NT2/D1 (cell line): ENCODE measurements around the gene AADACL3.

Experiments used
- DNase-seq: peaks from one replicate; pipeline ENCODE4 v3.0.0-alpha.2; 2011; ENCODE audit warnings: low read depth, low spot score
- H3K27me3 ChIP-seq: 2 replicates; pipeline ENCODE4 v1.6.0; 2011; ENCODE audit warnings: mild to moderate bottlenecking; ENCODE audit not compliant: insufficient read length, insufficient read depth
- H3K36me3 ChIP-seq: 2 replicates; pipeline ENCODE4 v1.6.1; 2011; ENCODE audit warnings: mild to moderate bottlenecking, low read length, mixed read lengths; ENCODE audit not compliant: insufficient read depth, insufficient read length
- H3K4me1 ChIP-seq: 2 replicates; pipeline ENCODE4 v1.5.1; 2011; ENCODE audit not compliant: insufficient read depth, insufficient read length
- H3K4me3 ChIP-seq: 2 replicates; pipeline ENCODE4 v1.5.1; 2011; ENCODE audit warnings: low read depth; ENCODE audit not compliant: insufficient read length
- H3K9ac ChIP-seq: 2 replicates; pipeline ENCODE4 v1.6.0; 2011; ENCODE audit warnings: low read depth; ENCODE audit not compliant: insufficient read length
- H3K9me3 ChIP-seq: 2 replicates; pipeline ENCODE4 v1.5.1; 2011; ENCODE audit warnings: mild to moderate bottlenecking, low read length; ENCODE audit not compliant: insufficient read depth
- SUZ12 ChIP-seq: IDR thresholded peaks from 2 replicates; pipeline ENCODE4 v1.6.1; 2011; ENCODE audit not compliant: insufficient read length, insufficient read depth; ENCODE audit errors: extremely low read depth
- YY1 ChIP-seq: IDR thresholded peaks from 2 replicates; pipeline ENCODE4 v1.6.1; 2011; ENCODE audit not compliant: insufficient read length, insufficient read depth
- ZNF274 ChIP-seq: IDR thresholded peaks from 2 replicates; pipeline ENCODE4 v1.6.1; 2011; ENCODE audit warnings: mild to moderate bottlenecking, low read depth, low read length

The AADACL3 gene

GRCh38 chr1:12690156-12690555 lies 25.8 kb upstream of the AADACL3 start:
- TF ChIP-seq ZNF274 (no peak), SUZ12 (no peak), YY1 (no peak)
- H3K4me1 ChIP-seq, result no peaks in the 10 kb centered on the region
- no peak for DNase-seq
- no peaks in the 10 kb centered on the region for H3K36me3 ChIP-seq
- no peaks in the 10 kb centered on the region for H3K27me3 ChIP-seq
- no peak overlapping the region for H3K9ac ChIP-seq
- H3K9me3 ChIP-seq, result no peaks in the 10 kb centered on the region
- no peak overlapping the region for H3K4me3 ChIP-seq

GRCh38 chr1:12692967-12693782 lies 22.7 kb upstream of the AADACL3 start:
- H3K27me3 ChIP-seq, result no peaks in the 10 kb centered on the region
- no peaks in the 10 kb centered on the region for H3K4me1 ChIP-seq
- no peak for TF ChIP-seq ZNF274
- TF ChIP-seq SUZ12, result no peak
- no peak for TF ChIP-seq YY1
- DNase-seq, result no peak
- H3K36me3 ChIP-seq, result no peaks in the 10 kb centered on the region
- no peak overlapping the region for H3K4me3 ChIP-seq
- no peak overlapping the region for H3K9ac ChIP-seq
- H3K9me3 ChIP-seq, result no peaks in the 10 kb centered on the region

GRCh38 chr1:12696658-12697057 lies 19.3 kb upstream of the AADACL3 start:
- H3K9me3 ChIP-seq, result no peaks in the 10 kb centered on the region
- TF ChIP-seq SUZ12 (no peak), YY1 (no peak), ZNF274 (no peak)
- DNase-seq, result no peak
- H3K9ac ChIP-seq, result no peak overlapping the region
- no peak overlapping the region for H3K4me3 ChIP-seq
- H3K36me3 ChIP-seq, result no peaks in the 10 kb centered on the region
- H3K4me1 ChIP-seq, result no peaks in the 10 kb centered on the region
- H3K27me3 ChIP-seq, result no peaks in the 10 kb centered on the region

GRCh38 chr1:12697397-12697796 lies 18.5 kb upstream of the AADACL3 start:
- Histone ChIP-seq H3K9me3 (peaks cover 1% of the 10 kb centered on the region; the same call in 1 of the 2 replicates), H3K4me1 (no peaks in the 10 kb centered on the region), H3K4me3 (no peak overlapping the region), H3K36me3 (no peaks in the 10 kb centered on the region), H3K9ac (no peak overlapping the region), H3K27me3 (no peaks in the 10 kb centered on the region)
- no peak for DNase-seq
- TF ChIP-seq SUZ12, result no peak

- no peak for TF ChIP-seq SUZ12
- no peak for TF ChIP-seq YY1
- TF ChIP-seq ZNF274, result no peak
- peaks cover 32% of the 10 kb centered on the region; the same call in 1 of the 2 replicates for H3K9me3 ChIP-seq
- no peaks in the 10 kb centered on the region for H3K27me3 ChIP-seq
- H3K4me1 ChIP-seq, result no peaks in the 10 kb centered on the region
- no peaks in the 10 kb centered on the region for H3K36me3 ChIP-seq
- no peak for DNase-seq
- H3K9ac ChIP-seq, result no peak overlapping the region
- H3K4me3 ChIP-seq, result no peak overlapping the region
Measured at GRCh38 chr1:12703821-12704451, 12.0 kb upstream of the AADACL3 start.

GRCh38 chr1:12706061-12706460 lies 9.8 kb upstream of the AADACL3 start:
- Histone ChIP-seq H3K9me3 (peaks cover 41% of the 10 kb centered on the region; the same call in 1 of the 2 replicates), H3K36me3 (no peaks in the 10 kb centered on the region), H3K9ac (no peak overlapping the region), H3K27me3 (no peaks in the 10 kb centered on the region), H3K4me1 (no peaks in the 10 kb centered on the region), H3K4me3 (no peak overlapping the region)
- no peak for DNase-seq
- TF ChIP-seq ZNF274, result no peak
- no peak for TF ChIP-seq YY1
- no peak for TF ChIP-seq SUZ12

- Histone ChIP-seq H3K9ac (no peak overlapping the region), H3K4me1 (no peaks in the 10 kb centered on the region), H3K36me3 (no peaks in the 10 kb centered on the region), H3K9me3 (peaks cover 28% of the 10 kb centered on the region; the same call in 1 of the 2 replicates), H3K4me3 (no peak overlapping the region), H3K27me3 (no peaks in the 10 kb centered on the region)
- DNase-seq, result no peak
- TF ChIP-seq YY1, result no peak
- no peak for TF ChIP-seq ZNF274
- no peak for TF ChIP-seq SUZ12
Measured at GRCh38 chr1:12708396-12709090, 7.4 kb upstream of the AADACL3 start.
